BJ (cell line): ENCODE data around the gene PRKCE. TPM values are rescaled to one million over a fixed set of nuclear protein-coding genes. Genes with fewer than 3 reads are reported as not detected.

Experiments used
- CTCF ChIA-PET: fragments of 350-600 bp; formaldehyde crosslinking; extraction: SDS; loops from one replicate; lab custom pipeline; 2021; ENCODE audit warnings: antibody characterized with exemption, inconsistent platforms; lab: Yijun Ruan, JAX
- POLR2A ChIA-PET: fragments of 300-600 bp; sonication (Branson Sonifier 250); formaldehyde crosslinking; extraction: SDS; loops from one replicate; lab custom pipeline; 2021; ENCODE audit warnings: antibody characterized with exemption; lab: Charles Lee
- DNase-seq: peaks from one replicate; pipeline ENCODE4 v3.0.0-alpha.2; 2011; ENCODE audit warnings: low read depth
- H3K27me3 ChIP-seq: 2 replicates; pipeline ENCODE4 v1.6.0; 2011; ENCODE audit warnings: low read length; ENCODE audit not compliant: control insufficient read depth, insufficient read depth
- H3K36me3 ChIP-seq: 2 replicates; pipeline ENCODE4 v1.5.1; 2011; ENCODE audit warnings: low read length; ENCODE audit not compliant: control insufficient read depth, insufficient read depth
- H3K4me3 ChIP-seq: 2 replicates; pipeline ENCODE4 v1.5.1; 2011; ENCODE audit warnings: low read depth, mild to moderate bottlenecking, control low read depth, low read length
- CTCF ChIP-seq: IDR thresholded peaks from 2 replicates; pipeline ENCODE4 v1.5.1; 2011; ENCODE audit warnings: low read depth, mild to moderate bottlenecking, control low read depth, inconsistent platforms, low read length, moderate library complexity; ENCODE audit not compliant: insufficient read depth
- polyA plus RNA-seq: library from polyadenylated mRNA; depleted of rRNA; stranded (reverse); fragments of >200 nt; gene quantifications from 2 replicates; pipeline ENCODE4 v1.2.3, GENCODE V29; 2011

PRKCE gene
- polyA plus RNA-seq, 1 experiment, result 19.7 TPM

GRCh38 chr2:45876611-45877010 is 225.1 kb downstream of the PRKCE start:
- POLR2A ChIA-PET, result no interaction called here
- TF ChIP-seq CTCF, result no peak
- H3K27me3 ChIP-seq, result no peaks in the 10 kb centered on the region
- H3K4me3 ChIP-seq, result no peak overlapping the region
- no peaks in the 10 kb centered on the region for H3K36me3 ChIP-seq
- CTCF ChIA-PET, result no interaction called here
- DNase-seq, result no peak

GRCh38 chr2:45879406-45879805 is 227.9 kb downstream of the PRKCE start:
- Histone ChIP-seq H3K27me3 (no peaks in the 10 kb centered on the region), H3K36me3 (no peaks in the 10 kb centered on the region), H3K4me3 (no peak overlapping the region)
- CTCF ChIA-PET, result interaction anchor here (1.1 kb wide), 1 partner anchor 10 kb away, joined by 3 read pairs; no protein-coding TSS in a partner anchor
- DNase-seq, result no peak
- no peak for TF ChIP-seq CTCF
- POLR2A ChIA-PET, result no interaction called here

- no peak overlapping the region for H3K4me3 ChIP-seq
- CTCF ChIA-PET, result interaction anchor here (1.1 kb wide), 1 partner anchor 10 kb away, joined by 3 read pairs; no protein-coding TSS in a partner anchor
- POLR2A ChIA-PET, result no interaction called here
- no peaks in the 10 kb centered on the region for H3K27me3 ChIP-seq
- no peaks in the 10 kb centered on the region for H3K36me3 ChIP-seq
- DNase-seq, result no peak
- TF ChIP-seq CTCF, result no peak
Measured at GRCh38 chr2:45879936-45880335, 228.5 kb downstream of the PRKCE start.

DNA sequence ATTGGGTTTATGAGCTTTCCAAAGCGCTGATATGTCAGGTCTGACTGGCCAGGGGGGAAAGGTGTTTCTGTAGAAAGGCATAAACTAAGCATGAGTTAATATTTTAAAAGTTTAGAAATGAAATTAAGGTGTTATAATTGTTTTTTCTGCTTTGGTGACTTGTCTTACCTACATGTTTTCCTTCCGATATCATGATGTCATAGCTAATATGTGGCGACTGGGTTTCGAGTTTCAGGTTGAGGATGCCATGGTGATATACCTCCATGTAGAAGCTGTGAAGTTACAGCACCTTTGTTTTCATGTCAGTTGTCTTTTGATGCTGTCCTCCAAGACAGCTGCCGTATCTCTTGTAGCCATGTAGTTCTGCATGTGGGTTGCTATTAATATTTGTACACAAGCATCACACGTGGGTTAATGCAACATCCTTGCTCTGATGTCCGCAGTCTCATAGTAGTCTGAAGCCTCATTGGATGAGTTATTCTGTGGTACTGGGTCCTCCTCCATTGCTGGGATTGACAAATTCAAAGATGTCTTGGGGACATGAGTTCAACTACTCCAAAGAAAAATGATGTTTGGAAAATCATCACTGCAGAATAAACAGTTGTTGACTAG is 230.6 kb downstream of the PRKCE start:
- Histone ChIP-seq H3K36me3 (no peaks in the 10 kb centered on the region), H3K27me3 (no peaks in the 10 kb centered on the region), H3K4me3 (no peak overlapping the region)
- DNase-seq, result no peak
- TF ChIP-seq CTCF, result no peak
- CTCF ChIA-PET, result interaction anchor here (0.7 kb wide), 1 partner anchor 39 kb away, joined by 3 read pairs; no protein-coding TSS in a partner anchor
- POLR2A ChIA-PET, result no interaction called here

- no peak for DNase-seq
- POLR2A ChIA-PET, result no interaction called here
- TF ChIP-seq CTCF, result no peak
- CTCF ChIA-PET, result interaction anchor here (0.7 kb wide), 1 partner anchor 38 kb away, joined by 3 read pairs; no protein-coding TSS in a partner anchor
- Histone ChIP-seq H3K4me3 (no peak overlapping the region), H3K27me3 (no peaks in the 10 kb centered on the region), H3K36me3 (no peaks in the 10 kb centered on the region)
Measured at GRCh38 chr2:45882707-45883602, 231.5 kb downstream of the PRKCE start.
